Measurements from ENCODE around the gene CDAN1.

- TF ChIP-seq YY1 (IDR thresholded peaks at IDR 0.05; ENCODE audit: low read depth, low read length) (no peak), EP300 (IDR thresholded peaks at IDR 0.05; ENCODE audit: borderline replicate concordance in 1 of 2, control insufficient read depth in 1 of 2, low read depth in 2 of 2, low read length in 2 of 2) (no peak), TBL1XR1 (IDR thresholded peaks at IDR 0.05; ENCODE audit: low read depth, low read length) (no peak), ZBED1 (IDR thresholded peaks at IDR 0.05; ENCODE audit: borderline replicate concordance) (no peak), EZH2 (IDR thresholded peaks at IDR 0.05; ENCODE audit: borderline replicate concordance, control insufficient read depth, low read depth, low read length) (no peak), POLR2AphosphoS5 (IDR thresholded peaks at IDR 0.05; ENCODE audit: low read length) (no peak), NFXL1 (IDR thresholded peaks at IDR 0.05; ENCODE audit: borderline replicate concordance) (no peak), SP1 (IDR thresholded peaks at IDR 0.05; ENCODE audit: low read depth, low read length) (no peak), EGR1 (IDR thresholded peaks at IDR 0.05; ENCODE audit: borderline replicate concordance in 1 of 2, low read depth in 2 of 2, low read length in 2 of 2) (no peak), RCOR1 (conservative IDR thresholded peaks at IDR 0.05; ENCODE audit: low read depth, low read length) (no peak), CBFB (IDR thresholded peaks at IDR 0.05; ENCODE audit: low read depth) (no peak)
- TF ChIP-seq, protein P1, sequence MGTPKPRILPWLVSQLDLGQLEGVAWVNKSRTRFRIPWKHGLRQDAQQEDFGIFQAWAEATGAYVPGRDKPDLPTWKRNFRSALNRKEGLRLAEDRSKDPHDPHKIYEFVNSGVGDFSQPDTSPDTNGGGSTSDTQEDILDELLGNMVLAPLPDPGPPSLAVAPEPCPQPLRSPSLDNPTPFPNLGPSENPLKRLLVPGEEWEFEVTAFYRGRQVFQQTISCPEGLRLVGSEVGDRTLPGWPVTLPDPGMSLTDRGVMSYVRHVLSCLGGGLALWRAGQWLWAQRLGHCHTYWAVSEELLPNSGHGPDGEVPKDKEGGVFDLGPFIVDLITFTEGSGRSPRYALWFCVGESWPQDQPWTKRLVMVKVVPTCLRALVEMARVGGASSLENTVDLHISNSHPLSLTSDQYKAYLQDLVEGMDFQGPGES (IDR thresholded peaks at IDR 0.05) = no peak
- TF ChIP-seq, protein P2, sequence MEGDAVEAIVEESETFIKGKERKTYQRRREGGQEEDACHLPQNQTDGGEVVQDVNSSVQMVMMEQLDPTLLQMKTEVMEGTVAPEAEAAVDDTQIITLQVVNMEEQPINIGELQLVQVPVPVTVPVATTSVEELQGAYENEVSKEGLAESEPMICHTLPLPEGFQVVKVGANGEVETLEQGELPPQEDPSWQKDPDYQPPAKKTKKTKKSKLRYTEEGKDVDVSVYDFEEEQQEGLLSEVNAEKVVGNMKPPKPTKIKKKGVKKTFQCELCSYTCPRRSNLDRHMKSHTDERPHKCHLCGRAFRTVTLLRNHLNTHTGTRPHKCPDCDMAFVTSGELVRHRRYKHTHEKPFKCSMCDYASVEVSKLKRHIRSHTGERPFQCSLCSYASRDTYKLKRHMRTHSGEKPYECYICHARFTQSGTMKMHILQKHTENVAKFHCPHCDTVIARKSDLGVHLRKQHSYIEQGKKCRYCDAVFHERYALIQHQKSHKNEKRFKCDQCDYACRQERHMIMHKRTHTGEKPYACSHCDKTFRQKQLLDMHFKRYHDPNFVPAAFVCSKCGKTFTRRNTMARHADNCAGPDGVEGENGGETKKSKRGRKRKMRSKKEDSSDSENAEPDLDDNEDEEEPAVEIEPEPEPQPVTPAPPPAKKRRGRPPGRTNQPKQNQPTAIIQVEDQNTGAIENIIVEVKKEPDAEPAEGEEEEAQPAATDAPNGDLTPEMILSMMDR (IDR thresholded peaks at IDR 0.05 in 2 of 3, conservative IDR thresholded peaks at IDR 0.05 in 1 of 3; ENCODE audit: control insufficient read depth in 2 of 3, extremely low read depth in 1 of 3, insufficient read depth in 1 of 3, low read depth in 3 of 3, low read length in 3 of 3) = no peak
Observed at GRCh38 chr15:42707873-42708544, 28.9 kb downstream of the CDAN1 start.

Data from GM12878 (cell line).